H1 (cell line): ENCODE measurements around the gene ORAI3. TPM values are rescaled to one million over a fixed set of nuclear protein-coding genes. Genes with fewer than 3 reads are reported as not detected.
A peak's percentile ranks its signal among the peaks of the same experiment; 100 is the strongest.

Source experiments
- HDAC2 ChIP-seq, 2 experiments: fragments of 300-600 bp in 1 of 2; sonication (generic) in 1 of 2; IDR thresholded peaks; 2 replicates each; pipeline ENCODE4 v1.6.1; 2011 to 2012; ENCODE audit warnings: low read depth in 2 of 2, low read length in 2 of 2, mild to moderate bottlenecking in 2 of 2, moderate library complexity in 2 of 2, borderline replicate concordance in 1 of 2, inconsistent platforms in 1 of 2
- POLR2A ChIP-seq, 2 experiments: IDR thresholded peaks; 1 replicate in 1 of 2; 2 replicates in 1 of 2; pipeline ENCODE4 v1.6.1; 2011; ENCODE audit warnings: low read depth in 2 of 2, low read length in 2 of 2, mild to moderate bottlenecking in 2 of 2; ENCODE audit errors: control extremely low read depth in 1 of 2
- POLR2AphosphoS5 ChIP-seq: IDR thresholded peaks from 2 replicates; pipeline ENCODE4 v1.6.1; 2011; ENCODE audit warnings: low read depth, low read length
- RAD21 ChIP-seq, 2 experiments: IDR thresholded peaks in 1 of 2; conservative IDR thresholded peaks in 1 of 2; 2 replicates each; pipeline ENCODE4 v1.6.1; 2011; ENCODE audit warnings: low read depth in 2 of 2, low read length in 2 of 2, improper control_type of control experiment in 1 of 2, inconsistent platforms in 1 of 2, mild to moderate bottlenecking in 1 of 2, moderate library complexity in 1 of 2
- polyA plus RNA-seq, 7 experiments: library from polyadenylated mRNA; depleted of rRNA in 3 of 7; stranded (reverse) in 5 of 7; unstranded in 2 of 7; fragments of >200 nt in 5 of 7; fragments of 200-250 nt in 2 of 7; gene quantifications; 1 replicate in 5 of 7; 2 replicates in 1 of 7; 4 replicates in 1 of 7; pipeline versions ENCODE4 v1.2.1 to v1.2.3, GENCODE V29; 2011 to 2013; ENCODE audit warnings: missing spikeins in 2 of 7, mixed read lengths in 2 of 7
- total RNA-seq: library from RNA; stranded (reverse); fragmentation: NEBNext Ultra II Directional; extraction: Animal tissue kit (Norgen Biotek cat#: 25700); gene quantifications from 2 replicates; pipeline ENCODE4 v1.2.1, GENCODE V29; 2021
- TF ChIP-seq, protein P1 (sequence below): IDR thresholded peaks from 2 replicates; pipeline ENCODE4 v1.6.1; 2012; ENCODE audit warnings: inconsistent platforms

Gene ORAI3
- total and polyA plus RNA-seq, 2 of the 8 experiments (the other 6 are each of a cell fraction or from before 2014, with no cell fraction given) = 8.7 to 24.5 TPM

DNA sequence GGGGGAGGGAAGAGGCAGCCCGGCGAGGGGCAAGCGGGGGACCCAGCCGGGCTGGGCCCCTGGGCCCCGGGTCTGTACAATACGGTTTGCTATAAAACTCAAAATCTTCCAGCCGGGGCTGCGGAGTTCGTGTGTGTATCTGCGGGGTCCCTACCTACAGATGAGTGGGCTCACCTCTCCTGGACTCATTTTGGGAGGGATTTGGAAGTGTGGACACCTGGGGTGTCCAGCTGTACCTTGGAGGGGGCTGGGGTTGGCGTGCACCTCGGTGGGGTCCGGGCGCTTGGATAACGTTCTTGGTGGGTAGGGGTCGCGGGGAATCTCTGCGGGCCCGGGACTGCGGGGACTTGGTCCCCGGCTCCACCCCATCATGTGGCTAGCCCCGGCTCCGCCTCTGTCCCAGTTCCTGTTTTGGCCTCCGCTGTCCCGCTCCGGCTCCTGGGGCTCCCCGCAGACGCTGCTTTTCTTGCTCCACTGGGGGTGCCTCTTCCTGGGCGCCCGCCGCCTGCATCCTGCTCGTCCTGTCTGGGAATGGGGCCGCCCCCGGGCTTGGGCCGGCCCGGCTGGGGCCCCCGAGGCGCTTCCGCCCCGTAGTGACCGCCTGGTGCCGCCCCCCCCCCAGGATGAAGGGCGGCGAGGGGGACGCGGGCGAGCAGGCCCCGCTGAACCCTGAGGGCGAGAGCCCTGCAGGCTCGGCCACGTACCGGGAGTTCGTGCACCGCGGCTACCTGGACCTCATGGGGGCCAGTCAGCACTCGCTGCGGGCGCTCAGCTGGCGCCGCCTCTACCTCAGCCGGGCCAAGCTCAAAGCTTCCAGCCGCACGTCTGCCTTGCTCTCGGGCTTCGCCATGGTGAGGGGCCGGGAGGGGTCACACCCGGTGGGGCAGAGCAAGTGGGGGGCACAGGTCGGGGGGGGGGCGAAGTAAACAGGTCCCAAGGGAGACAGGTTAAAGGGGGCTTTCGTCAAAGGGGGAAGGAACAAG lies at the start of gene ORAI3 (continued):
- TF ChIP-seq, protein P1, sequence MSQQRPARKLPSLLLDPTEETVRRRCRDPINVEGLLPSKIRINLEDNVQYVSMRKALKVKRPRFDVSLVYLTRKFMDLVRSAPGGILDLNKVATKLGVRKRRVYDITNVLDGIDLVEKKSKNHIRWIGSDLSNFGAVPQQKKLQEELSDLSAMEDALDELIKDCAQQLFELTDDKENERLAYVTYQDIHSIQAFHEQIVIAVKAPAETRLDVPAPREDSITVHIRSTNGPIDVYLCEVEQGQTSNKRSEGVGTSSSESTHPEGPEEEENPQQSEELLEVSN = 0 out of 2 replicates have a peak, but pooled peaks have one; percentile 7
- TF ChIP-seq RAD21 (IDR thresholded peaks at IDR 0.05 in 1 of 2, conservative IDR thresholded peaks at IDR 0.05 in 1 of 2; ENCODE audit: low read depth in 2 of 2, low read length in 2 of 2) = no peak
- TF ChIP-seq POLR2A (IDR thresholded peaks at IDR 0.05; ENCODE audit: control extremely low read depth in 1 of 2, low read depth in 2 of 2, low read length in 2 of 2) = peak; percentile 25 to 76
- TF ChIP-seq POLR2AphosphoS5 = peak; percentile 27; the same call in 1 of the 2 replicates
- TF ChIP-seq HDAC2 (IDR thresholded peaks at IDR 0.05; ENCODE audit: borderline replicate concordance in 1 of 2, low read depth in 2 of 2, low read length in 2 of 2) = peak in 1 of 2 experiments; percentile 18; a peak in 1 of 4 replicates
- TF ChIP-seq, all 59 proteins: peak for 9
